SK-N-SH treated with all-trans-retinoic acid at 6 μM for 48 hours (cell line): ENCODE results near the gene IRS1.

Experiments
- CREB5 ChIP-seq: fragments of 250-450 bp; sonication (Bioruptor Pico); IDR thresholded peaks from 2 replicates; pipeline ENCODE4 v1.5.1; 2020; ENCODE audit warnings: low read depth, mild to moderate bottlenecking, moderate library complexity
- ESRRG ChIP-seq: fragments of 250-450 bp; sonication (Bioruptor Pico); IDR thresholded peaks from 2 replicates; pipeline ENCODE4 v1.6.1; 2021; ENCODE audit warnings: mild to moderate bottlenecking
- GLIS3 ChIP-seq: fragments of 250-450 bp; sonication (Bioruptor Pico); IDR thresholded peaks from 2 replicates; pipeline ENCODE4 v1.5.0; 2020; ENCODE audit warnings: mild to moderate bottlenecking, moderate library complexity
- PPARA ChIP-seq: fragments of 250-450 bp; sonication (Bioruptor Pico); IDR thresholded peaks from 2 replicates; pipeline ENCODE4 v1.5.0; 2020; ENCODE audit warnings: mild to moderate bottlenecking, borderline replicate concordance
- TOX ChIP-seq: fragments of 250-450 bp; sonication (Bioruptor Pico); IDR thresholded peaks from 2 replicates; pipeline ENCODE4 v1.8.0; 2021; ENCODE audit warnings: mild to moderate bottlenecking, moderate library complexity, borderline replicate concordance
- ZC3H10 ChIP-seq: fragments of 250-450 bp; sonication (Bioruptor Pico); IDR thresholded peaks from 2 replicates; pipeline ENCODE4 v1.5.1; 2021; ENCODE audit warnings: mild to moderate bottlenecking, moderate library complexity
- ZNF70 ChIP-seq: fragments of 450-650 bp; formaldehyde crosslinking; IDR thresholded peaks from 2 replicates; pipeline ENCODE4 v1.5.0; 2020; ENCODE audit warnings: mild to moderate bottlenecking, moderate library complexity

- TF ChIP-seq ZNF70 (no peak), CREB5 (CRISPR knock-in tag) (no peak), GLIS3 (CRISPR knock-in tag) (no peak), ZC3H10 (no peak), ESRRG (CRISPR knock-in tag) (no peak), TOX (CRISPR knock-in tag) (no peak), PPARA (CRISPR knock-in tag) (no peak)
Measured at GRCh38 chr2:226793646-226794045, 6.0 kb downstream of the IRS1 start.
